C4-2B (cell line): Measurements from ENCODE around the gene SZRD1.

Source experiments
- H3K27ac ChIP-seq: fragments of 450-650 bp; 2 replicates; pipeline ENCODE4 v1.5.1; 2017
- ZFX ChIP-seq: fragments of 450-650 bp; IDR thresholded peaks from 2 replicates; pipeline ENCODE4 v1.6.1; 2017
- TF ChIP-seq, protein P1 (sequence below): fragments of 450-650 bp; conservative IDR thresholded peaks from 2 replicates; pipeline ENCODE4 v1.5.1; 2017; ENCODE audit warnings: mild to moderate bottlenecking

Gene SZRD1

DNA sequence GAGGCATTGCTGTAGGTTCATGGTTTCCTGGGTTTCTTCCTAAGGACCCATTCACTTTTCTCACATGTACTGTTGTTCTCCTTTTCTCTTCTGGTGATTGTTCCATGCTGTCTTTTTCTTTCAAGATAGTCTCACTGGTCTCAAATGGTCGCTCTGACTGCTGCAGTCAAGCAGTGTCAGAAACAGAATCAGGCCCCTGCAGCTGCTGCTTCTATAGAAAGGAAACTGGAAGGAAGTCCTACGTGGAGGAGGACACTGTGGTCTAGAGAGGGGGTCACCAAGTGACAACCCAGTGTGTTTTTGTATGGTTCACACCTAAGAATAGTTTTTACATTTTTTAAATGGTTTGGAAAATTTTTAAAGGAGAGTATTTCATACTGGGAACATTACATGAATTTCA is 75.9 kb downstream of the SZRD1 start:
- TF ChIP-seq, protein P1, sequence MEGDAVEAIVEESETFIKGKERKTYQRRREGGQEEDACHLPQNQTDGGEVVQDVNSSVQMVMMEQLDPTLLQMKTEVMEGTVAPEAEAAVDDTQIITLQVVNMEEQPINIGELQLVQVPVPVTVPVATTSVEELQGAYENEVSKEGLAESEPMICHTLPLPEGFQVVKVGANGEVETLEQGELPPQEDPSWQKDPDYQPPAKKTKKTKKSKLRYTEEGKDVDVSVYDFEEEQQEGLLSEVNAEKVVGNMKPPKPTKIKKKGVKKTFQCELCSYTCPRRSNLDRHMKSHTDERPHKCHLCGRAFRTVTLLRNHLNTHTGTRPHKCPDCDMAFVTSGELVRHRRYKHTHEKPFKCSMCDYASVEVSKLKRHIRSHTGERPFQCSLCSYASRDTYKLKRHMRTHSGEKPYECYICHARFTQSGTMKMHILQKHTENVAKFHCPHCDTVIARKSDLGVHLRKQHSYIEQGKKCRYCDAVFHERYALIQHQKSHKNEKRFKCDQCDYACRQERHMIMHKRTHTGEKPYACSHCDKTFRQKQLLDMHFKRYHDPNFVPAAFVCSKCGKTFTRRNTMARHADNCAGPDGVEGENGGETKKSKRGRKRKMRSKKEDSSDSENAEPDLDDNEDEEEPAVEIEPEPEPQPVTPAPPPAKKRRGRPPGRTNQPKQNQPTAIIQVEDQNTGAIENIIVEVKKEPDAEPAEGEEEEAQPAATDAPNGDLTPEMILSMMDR = no peak
- no peak for TF ChIP-seq ZFX
- no peak overlapping the region for H3K27ac ChIP-seq

DNA sequence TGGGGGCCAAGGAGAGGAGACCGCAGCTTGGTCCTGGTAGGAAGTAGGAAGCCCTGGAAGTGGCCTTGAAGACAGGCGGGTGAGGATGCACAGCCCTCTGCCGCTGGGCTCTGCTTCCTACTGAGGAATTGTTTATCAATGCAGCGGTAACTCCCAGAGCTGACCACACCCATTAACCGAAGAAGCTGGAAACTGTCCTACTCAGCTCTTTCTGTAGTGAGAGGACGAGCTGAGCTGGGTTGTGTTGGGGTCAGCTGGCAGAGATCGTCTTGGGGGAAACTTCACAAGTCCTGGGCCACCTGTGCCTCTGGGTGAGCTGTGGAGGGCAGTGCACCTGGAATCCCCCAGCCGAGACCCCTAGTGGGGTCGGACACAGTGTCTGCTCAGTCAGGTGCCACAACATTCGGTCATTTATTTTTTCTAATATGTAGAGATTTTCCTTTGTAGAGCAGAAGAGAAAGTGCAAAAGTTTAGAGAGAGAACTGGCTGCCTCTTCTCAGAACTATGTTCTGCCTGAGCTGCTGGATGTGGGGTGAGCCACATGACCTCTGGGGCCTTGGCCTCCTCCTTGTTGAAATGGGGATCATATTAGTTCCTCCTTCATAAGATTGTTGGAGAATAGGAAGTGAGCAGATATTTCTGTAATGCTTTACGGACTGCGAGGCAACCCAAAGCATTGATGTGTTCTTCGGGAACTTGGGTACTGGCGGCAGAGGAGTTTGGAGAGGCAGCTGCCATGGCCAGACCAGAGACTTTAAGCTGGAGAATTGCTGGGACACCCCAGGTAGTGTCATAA is 77.1 kb downstream of the SZRD1 start:
- H3K27ac ChIP-seq = no peak overlapping the region
- no peak for TF ChIP-seq ZFX
- TF ChIP-seq, protein P1 = no peak

GRCh38 chr1:16445052-16445451 is 78.0 kb downstream of the SZRD1 start:
- TF ChIP-seq, protein P1 = no peak
- no peak for TF ChIP-seq ZFX
- no peak overlapping the region for H3K27ac ChIP-seq

DNA sequence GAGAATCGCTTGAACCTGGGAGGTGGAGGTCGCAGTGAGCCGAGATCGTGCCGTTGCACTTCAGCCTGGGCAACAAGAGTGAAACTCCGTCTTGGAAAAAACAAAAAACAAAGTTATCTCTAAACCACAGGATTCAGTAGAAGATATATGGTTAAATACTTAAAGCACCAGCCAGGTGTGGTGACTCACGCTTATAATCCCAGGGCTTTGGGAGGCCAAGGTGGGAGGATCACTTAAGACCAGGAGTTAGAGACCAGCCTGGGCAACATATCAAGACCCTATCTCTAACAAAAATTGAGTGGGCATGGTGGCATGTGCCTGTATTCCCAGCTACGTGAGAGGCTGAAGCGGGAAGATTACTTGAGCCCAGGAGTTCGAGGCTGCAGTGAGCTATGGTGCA is 79.1 kb downstream of the SZRD1 start:
- TF ChIP-seq ZFX = no peak
- TF ChIP-seq, protein P1 = no peak
- no peak overlapping the region for H3K27ac ChIP-seq

- TF ChIP-seq, protein P1 = no peak
- no peak for TF ChIP-seq ZFX
- H3K27ac ChIP-seq = no peak overlapping the region
Measured at GRCh38 chr1:16447641-16448040, 80.6 kb downstream of the SZRD1 start.
